HG02885 (cell line): ENCODE data around the gene ADAM10.
"Not testable (repeated sequence)": the region's sequence is repeated elsewhere in the genome, so short reads cannot be mapped to it uniquely, and the experiment has no call there.

Source experiments
- ATAC-seq: cut with Tn5 transposase; IDR thresholded peaks from one replicate; pipeline ENCODE4 v1.9.1; 2021; ENCODE audit warnings: mild to moderate bottlenecking; ENCODE audit not compliant: unreplicated experiment, poor library complexity

The ADAM10 gene

GRCh38 chr15:58626378-58626777 lies 123.1 kb downstream of the ADAM10 start:
- no peak for ATAC-seq

- no peak for ATAC-seq
Measured at GRCh38 chr15:58622877-58623276, 126.6 kb downstream of the ADAM10 start.

DNA sequence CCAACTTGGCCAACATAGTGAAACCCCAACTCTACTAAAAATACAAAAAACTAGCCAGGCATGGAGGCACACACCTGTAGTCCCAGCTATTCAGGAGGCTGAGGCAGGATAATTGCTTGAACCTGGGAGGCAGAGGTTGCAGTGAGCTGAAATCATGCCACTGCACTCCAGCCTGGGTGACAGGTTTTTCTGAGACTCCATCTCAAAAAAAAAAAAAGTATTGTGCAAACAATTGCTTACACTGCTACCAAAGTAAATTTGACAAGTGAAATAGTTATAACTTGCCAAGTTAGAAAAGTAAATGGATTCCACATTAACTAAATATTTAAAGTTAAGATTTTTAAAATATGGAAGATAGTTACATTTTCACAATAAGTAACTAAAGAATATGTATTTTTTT lies 129.2 kb downstream of the ADAM10 start:
- ATAC-seq = not testable (repeated sequence)

DNA sequence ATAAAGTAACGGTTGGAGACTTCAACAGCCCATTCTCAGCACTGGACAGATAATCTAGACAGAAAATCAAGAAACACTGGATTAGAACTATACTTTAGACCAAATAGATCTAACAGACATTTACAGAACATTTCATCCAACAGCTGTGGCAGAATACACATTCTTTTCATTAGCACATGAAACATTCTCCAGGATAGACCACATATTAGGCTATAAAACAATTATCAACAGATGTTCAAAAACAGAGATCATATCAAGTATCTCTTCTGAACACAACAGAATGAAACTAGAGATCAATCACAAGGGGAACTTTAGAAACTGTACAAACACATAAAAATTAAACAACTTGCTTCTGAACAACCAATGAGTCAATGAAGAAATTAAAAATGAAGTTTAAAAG lies 133.3 kb downstream of the ADAM10 start:
- ATAC-seq = no peak

DNA sequence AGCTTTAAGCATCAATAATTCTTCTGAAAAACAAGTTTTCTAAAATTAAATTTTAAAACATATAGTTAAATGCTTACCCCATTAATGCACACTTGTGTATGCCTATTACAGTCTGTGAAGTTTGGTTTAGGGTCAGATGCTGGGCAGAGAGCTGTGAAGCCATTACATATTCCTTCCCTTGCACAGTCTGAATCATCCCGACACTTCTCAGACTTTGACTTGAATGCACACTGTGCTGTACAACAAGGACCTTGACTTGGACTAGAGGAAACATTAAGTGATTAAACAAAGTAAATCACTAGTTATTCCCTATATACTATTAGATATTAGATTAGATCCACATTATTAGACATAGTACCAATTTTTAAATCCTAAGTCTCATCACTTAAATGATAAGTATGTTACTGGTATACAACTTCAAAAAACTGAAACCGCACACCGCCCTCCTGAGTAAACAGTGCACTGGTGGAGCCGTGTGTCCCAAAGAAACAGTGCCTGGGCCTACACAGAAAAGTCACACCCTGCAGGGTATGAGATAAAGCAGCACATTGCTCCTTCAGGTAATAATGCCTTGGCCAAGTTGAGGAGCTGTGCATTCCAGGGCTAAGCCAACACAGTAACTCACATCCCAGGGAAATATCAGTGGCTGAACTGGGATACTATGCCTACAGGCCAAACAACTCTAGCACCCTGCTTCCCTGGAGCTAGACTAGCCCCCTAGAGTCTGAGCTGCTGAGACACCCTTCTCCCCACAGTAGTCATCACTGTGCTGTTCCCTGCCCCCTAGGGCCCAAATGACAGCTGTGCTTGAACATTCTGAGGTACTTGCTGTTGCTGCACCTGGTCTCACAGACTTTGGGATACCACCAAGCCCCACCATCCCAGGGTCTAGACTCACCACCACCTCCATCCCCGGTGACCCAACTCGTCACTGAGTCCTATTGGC lies 137.5 kb downstream of the ADAM10 start:
- ATAC-seq = no peak

DNA sequence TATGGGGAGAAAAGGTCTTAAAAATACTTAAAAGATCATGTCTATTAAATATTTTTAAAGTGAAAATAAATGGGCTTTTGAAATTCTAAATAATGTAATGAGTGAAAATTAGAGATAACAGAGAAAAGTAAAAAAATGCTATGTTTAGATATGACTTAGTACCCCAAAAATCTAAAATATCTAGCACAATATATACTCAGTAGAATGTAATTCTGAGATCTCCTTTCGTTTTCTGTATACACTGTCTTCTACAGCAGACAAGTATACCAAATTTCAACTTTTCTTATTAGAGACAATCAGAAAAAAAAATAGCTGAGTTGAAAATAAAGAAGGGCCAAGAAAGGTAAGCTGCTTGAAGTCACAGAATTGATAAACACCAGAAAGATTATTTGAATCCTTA lies 140.8 kb downstream of the ADAM10 start:
- no peak for ATAC-seq

DNA sequence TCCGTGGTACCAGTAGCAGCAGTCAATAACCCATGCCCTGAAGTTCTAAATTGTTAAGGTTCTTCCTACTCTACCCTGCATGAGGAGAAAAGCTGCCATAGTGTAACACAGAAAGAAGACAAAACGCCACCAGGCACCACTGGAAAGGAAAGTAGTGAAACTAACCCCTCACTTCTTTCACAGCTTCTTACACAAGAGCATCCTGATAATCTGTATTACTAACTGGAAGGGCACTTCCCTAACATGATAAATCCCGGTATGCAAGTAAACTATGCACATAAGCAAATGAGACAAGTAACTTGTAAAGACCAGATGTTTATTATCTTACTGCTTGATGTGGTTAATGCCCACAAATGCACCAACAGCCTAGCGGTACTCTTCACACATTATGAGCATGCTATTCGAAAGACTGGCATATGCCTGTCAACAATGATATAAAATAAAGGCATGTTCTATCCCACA lies 141.3 kb downstream of the ADAM10 start:
- no peak for ATAC-seq

DNA sequence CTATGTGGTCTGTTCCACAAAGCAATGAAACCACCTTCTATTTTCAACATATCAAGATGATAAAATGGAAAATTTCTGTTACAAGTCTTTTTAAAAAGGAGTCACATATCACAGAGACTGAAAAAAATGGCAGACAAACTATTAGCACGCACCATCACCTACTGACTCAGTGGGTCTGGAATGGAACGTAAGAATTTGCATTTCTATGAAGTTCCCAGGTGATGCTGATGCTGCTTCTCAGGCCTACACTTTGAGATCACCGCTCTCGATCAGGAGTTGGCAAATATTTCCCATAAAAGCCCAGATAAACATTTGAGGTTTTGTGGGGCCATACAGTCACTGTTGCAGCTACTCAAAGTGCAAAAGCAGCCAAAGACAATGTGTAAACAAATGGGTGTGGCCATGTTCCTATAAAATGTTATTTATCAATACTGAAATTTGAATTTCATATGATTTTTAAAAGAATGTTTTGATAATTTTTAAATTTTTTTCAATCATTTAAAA lies 142.9 kb downstream of the ADAM10 start:
- no peak for ATAC-seq

DNA sequence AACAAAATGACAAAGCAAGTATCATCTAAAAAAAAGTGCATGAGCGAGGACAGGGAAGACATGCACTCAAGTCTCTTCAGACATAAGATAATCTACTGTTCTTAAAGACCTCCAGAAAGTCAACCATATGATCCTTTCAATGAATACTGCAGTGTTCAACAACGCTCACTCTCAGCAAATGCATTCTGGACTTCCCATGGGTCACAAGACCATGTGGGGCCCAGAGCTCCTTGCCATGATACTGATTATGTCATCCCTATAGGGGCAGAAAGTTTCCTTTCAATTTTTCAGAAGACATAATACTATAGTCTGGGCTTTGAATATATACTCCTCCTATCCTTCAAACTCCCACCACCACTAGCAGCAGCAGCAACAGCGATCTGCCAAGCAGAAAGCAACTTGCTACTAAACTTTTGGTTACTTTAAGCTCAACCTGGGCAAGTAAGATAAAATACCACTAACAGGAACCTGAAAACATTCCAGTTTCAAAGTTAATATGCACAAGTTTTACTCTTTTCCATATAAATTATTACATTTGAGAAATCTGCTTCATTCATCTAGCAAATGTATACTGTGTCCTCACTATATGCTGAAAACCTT lies 143.5 kb downstream of the ADAM10 start:
- ATAC-seq = no peak

- ATAC-seq = no peak
Measured at GRCh38 chr15:58604455-58604923, 145.0 kb downstream of the ADAM10 start.

DNA sequence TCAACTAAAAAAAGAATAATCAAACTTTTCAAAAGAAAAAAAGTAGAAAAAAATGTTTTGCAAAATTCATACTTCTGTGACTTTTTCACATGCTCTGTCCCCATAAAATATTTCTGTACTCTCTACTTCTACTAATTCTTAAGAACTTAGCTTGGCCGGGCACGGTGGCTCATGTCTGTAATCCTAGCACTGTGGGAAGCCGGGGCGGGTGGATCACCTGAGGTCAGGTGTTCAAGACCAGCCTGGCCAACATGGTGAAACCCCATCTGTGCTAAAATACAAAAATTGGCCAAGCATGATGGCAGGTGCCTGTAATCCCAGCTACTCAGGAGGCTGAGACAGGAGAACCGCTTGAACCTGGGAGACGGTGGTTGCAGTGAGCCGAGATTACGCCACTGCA lies 145.6 kb downstream of the ADAM10 start:
- not testable (repeated sequence) for ATAC-seq

DNA sequence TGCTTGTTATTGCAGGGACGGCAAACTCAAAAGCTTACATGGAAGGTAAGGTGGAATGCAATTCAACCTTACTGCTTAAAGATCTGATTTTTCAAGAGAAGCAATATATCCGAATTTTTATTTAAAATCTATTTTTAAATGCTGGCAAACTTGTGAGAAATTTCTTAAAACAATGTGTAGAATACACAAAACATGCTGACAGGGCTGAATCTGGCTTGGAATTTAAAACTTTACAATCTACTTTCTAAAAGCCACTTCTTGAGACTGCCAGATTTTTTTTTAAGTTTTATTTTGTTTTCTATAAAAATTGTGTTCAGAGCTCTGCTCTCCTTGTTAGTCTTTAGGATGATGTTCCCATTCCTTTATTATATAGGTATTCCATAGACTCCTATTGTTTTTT lies 146.7 kb downstream of the ADAM10 start:
- no peak for ATAC-seq

DNA sequence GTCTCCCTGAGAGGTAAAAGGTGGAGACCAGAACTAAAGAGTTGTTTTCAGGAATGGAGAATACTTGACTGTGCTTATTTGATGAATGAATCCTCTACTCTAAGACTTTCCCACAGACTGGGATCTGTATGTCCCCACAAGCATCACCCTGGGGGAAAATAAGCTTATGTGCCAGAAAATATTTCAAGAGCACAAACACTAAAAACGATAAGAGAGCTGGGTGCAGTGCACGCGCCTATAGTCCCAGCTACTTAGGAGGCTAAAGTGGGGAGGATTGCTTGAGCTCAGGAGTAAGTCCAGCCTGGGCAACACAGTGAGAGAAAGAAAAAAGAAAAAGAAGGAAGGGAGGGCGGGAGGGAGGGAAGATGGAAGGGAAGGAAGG lies 150.7 kb downstream of the ADAM10 start:
- no peak for ATAC-seq

- no peak for ATAC-seq
Measured at GRCh38 chr15:58597943-58598828, 151.3 kb downstream of the ADAM10 start.

GRCh38 chr15:58595516-58596263 lies 153.8 kb downstream of the ADAM10 start:
- ATAC-seq = no peak

GRCh38 chr15:58594898-58595297 lies 154.6 kb downstream of the ADAM10 start:
- ATAC-seq = no peak

DNA sequence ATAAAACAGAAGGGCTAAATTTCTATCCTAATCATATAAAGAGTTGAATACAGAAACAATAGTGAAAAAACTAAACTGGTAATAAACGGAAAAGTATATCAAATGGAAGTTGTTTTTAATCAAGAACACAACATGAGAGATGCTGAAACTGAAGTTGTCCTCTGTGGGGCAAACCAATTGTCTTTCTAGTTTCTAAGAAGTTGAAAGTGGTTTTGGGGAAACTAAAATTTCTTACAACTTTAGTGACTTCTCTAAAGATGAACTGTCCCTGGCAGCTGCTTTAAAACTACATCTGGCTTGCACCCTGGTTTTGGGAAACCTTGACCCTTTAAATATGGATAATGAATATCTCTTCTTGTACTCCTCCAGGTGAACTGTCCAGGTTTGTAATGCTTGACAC lies 155.6 kb downstream of the ADAM10 start:
- ATAC-seq = no peak

DNA sequence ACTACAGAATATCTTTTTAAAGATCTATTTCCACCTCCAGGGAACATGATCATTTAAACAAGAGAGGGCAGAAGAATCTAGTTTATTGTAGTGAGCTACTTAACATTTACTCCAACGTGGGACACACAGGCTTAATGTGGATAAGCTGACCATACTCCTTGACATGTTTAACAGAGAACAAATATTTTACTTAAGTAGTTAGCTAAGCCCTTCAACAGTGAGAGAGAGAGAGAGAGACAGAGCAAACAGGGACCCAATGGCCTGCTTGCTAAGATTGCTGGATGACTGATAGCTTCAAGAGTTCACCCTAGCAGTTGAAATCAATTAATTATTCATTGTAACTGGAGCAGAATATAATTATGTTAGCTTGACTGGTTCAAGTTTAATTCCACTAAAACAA lies 158.6 kb downstream of the ADAM10 start:
- ATAC-seq = no peak

DNA sequence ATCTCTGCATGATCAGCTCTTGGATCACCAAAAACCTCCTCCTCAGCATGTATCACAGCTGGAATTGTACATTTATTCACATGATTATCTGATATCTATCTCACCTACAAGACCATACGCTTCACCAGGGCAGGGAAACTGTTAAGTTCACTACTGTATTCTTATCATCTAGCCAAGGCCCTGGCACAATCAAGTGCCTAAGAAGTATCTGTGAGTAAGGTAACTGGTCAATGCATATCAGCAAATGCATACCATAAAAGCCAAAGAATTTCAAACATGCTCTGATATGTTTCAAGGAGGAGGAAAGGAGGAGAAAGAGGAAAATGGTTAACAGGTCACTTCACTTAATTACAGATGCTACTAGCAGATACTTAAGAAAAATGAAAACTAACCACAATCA lies 159.3 kb downstream of the ADAM10 start:
- ATAC-seq = no peak

DNA sequence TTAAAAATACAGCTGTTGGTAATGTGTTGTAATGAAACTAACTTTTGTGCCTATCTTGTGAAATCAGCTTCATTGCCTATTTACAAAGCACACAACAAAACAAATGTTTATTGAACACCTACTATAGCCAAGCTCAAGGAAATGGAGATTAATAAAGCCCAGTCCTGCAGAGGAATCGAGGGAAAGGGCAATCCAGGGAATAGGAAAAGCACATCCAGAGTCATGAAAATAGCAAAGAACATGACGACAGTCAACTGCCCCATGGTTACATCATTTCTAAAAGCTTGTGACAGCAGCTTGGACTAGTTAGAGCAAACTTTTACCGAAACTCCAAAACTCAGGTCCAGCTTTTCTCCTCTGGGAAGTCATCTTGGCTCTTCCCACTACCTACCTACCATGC lies 160.5 kb downstream of the ADAM10 start:
- no peak for ATAC-seq
